Neutrophil (primary cell): Measurements from ENCODE around the gene ITPR1.

ENCODE experiments used
- H3K27ac ChIP-seq: fragments of 200-600 bp; sonication (generic); 2 replicates; pipeline ENCODE4 v1.5.1; 2016; ENCODE audit warnings: mild to moderate bottlenecking, moderate library complexity
- H3K27me3 ChIP-seq: fragments of 200-600 bp; sonication (generic); 2 replicates; pipeline ENCODE4 v1.6.0; 2016; ENCODE audit warnings: mild to moderate bottlenecking
- H3K36me3 ChIP-seq: fragments of 200-600 bp; sonication (generic); 2 replicates; pipeline ENCODE4 v1.5.1; 2017
- H3K4me1 ChIP-seq, 2 experiments: fragments of 200-600 bp in 1 of 2; sonication (generic) in 1 of 2; 1 replicate in 1 of 2; 2 replicates in 1 of 2; pipeline versions ENCODE4 v1.5.1 to v1.6.1; 2013 to 2016; ENCODE audit warnings: low read depth in 1 of 2, low read length in 1 of 2, mild to moderate bottlenecking in 1 of 2, moderate library complexity in 1 of 2; ENCODE audit not compliant: control insufficient read depth in 1 of 2, insufficient read depth in 1 of 2
- H3K4me3 ChIP-seq, 2 experiments: fragments of 200-600 bp in 1 of 2; sonication (generic) in 1 of 2; 1 replicate in 1 of 2; 2 replicates in 1 of 2; pipeline ENCODE4 v1.5.1; 2013 to 2016; ENCODE audit warnings: low read depth in 1 of 2, low read length in 1 of 2, mild to moderate bottlenecking in 1 of 2, moderate library complexity in 1 of 2
- H3K9me3 ChIP-seq: fragments of 200-600 bp; sonication (generic); 2 replicates; pipeline ENCODE4 v1.5.1; 2016
- TF ChIP-seq, protein P1 (sequence below): fragments of 200-600 bp; sonication (generic); IDR thresholded peaks from 2 replicates; pipeline ENCODE4 v1.5.1; 2016; ENCODE audit warnings: antibody characterized with exemption

The ITPR1 gene

DNA sequence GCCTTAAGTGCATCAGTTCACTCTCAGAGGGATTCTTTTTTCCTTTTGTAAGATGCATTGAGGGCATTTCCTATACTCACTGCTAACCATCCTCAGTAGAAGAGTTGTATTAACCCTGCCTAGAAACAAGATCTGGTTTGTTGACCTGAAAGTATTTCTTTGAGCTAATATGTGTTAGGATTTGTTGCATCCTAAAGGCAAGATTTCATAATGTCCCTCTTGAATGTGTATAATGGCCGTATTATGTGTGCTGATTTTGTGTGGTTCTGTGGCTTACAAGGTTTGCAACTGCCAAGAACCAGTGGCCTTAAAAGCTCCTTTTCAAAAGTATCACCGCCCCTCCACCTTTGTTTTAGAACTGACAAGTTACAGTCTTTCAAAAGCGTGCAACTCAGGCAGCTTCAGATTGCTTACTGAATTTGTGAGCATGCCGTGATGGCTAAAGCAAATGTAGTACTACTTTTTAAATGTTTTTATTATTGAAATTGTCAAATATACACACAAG is 304.1 kb downstream of the ITPR1 start:
- Histone ChIP-seq H3K36me3 (no peaks in the 10 kb centered on the region), H3K27me3 (no peaks in the 10 kb centered on the region), H3K9me3 (no peaks in the 10 kb centered on the region), H3K27ac (no peak overlapping the region), H3K4me3 (no peak overlapping the region), H3K4me1 (no peaks in the 10 kb centered on the region)
- TF ChIP-seq, protein P1, sequence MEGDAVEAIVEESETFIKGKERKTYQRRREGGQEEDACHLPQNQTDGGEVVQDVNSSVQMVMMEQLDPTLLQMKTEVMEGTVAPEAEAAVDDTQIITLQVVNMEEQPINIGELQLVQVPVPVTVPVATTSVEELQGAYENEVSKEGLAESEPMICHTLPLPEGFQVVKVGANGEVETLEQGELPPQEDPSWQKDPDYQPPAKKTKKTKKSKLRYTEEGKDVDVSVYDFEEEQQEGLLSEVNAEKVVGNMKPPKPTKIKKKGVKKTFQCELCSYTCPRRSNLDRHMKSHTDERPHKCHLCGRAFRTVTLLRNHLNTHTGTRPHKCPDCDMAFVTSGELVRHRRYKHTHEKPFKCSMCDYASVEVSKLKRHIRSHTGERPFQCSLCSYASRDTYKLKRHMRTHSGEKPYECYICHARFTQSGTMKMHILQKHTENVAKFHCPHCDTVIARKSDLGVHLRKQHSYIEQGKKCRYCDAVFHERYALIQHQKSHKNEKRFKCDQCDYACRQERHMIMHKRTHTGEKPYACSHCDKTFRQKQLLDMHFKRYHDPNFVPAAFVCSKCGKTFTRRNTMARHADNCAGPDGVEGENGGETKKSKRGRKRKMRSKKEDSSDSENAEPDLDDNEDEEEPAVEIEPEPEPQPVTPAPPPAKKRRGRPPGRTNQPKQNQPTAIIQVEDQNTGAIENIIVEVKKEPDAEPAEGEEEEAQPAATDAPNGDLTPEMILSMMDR = no peak

DNA sequence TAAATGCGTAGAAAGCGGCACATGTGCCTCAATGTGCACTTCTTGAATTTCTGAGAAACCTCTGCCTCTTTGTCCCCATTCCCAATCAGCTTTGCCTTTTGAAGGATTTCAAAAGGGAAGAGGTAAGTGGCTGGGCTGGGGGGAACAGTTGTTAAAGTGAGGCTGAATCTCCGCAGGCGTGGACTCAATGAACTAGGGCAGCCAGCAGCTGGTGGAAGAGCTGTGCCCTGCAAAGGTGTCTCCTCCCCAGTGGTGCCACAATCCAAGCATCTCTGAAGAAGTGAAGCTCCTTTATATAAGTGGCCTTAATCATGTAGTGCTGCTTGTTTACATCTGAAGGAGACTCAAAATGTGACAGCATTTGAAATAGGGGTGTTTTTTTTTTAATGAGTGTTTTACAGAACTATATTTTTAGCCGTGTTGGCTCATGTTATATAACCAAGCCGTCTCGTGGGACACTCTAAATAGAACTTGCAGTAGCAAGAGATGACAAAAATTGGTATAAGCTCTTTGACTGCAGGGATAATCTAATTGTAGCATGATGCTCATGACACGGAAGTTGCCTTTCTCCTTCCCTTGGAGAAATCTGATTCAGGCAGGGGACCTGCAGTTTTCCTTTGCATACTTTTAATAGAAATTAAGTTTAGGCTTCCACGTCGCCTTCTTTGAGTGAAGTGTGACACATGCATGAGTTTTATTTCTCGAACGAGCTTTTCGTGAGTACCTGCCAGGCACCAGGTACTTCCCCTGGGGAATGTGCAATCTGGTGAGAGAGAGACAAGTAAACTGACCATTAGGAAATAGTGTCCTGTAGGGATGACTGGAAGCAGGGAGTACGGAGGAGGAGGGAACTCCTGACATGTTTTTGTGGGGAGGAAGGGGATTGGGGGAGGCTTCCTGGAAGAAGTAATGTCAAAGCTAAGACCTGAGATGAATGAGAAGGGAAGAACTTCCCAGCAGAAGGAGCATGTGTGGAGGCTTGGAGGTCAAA is 306.4 kb downstream of the ITPR1 start:
- Histone ChIP-seq H3K9me3 (no peaks in the 10 kb centered on the region), H3K4me3 (no peak overlapping the region), H3K4me1 (no peaks in the 10 kb centered on the region), H3K27me3 (no peaks in the 10 kb centered on the region), H3K36me3 (no peaks in the 10 kb centered on the region), H3K27ac (no peak overlapping the region)
- TF ChIP-seq, protein P1 = no peak

DNA sequence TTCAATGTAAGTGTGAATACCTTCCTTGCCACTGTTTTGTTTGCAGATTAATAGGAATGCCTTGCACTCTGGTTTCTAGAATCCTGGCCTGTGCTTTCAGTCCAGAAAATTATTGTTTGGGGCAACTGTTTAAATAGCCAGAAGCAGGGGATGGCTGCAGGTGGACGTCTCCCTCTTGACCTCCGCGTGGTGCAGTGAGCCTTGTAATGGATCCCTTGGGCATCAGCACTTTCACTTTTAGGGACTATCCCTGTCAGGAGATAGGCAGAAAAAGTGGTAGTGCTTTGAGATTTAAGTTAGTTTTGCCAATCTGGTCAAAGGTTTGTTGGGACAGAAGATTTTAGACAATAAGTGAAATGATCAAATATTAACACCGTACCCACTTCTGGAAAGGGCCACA is 307.4 kb downstream of the ITPR1 start:
- TF ChIP-seq, protein P1 = no peak
- no peaks in the 10 kb centered on the region for H3K36me3 ChIP-seq
- H3K4me1 ChIP-seq = no peaks in the 10 kb centered on the region

DNA sequence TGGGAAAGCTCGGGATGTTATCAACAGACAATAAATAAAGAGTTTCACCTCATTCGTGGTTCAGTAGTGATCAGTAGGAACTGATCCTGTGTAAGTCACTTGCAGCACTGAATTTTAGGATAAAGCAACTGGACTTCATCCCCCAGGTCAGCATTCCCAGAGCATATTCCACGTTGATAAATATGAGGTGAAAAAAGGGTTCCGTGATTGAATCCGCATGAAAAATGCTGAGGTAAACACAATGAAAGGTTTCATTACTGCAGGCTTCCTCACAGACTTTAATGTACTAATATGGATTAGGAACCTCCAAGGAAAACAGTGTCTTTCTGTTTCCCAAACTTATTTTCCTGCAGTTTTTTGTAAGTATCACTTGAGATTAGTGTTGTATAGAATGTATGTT is 308.7 kb downstream of the ITPR1 start:
- no peaks in the 10 kb centered on the region for H3K27me3 ChIP-seq
- no peaks in the 10 kb centered on the region for H3K36me3 ChIP-seq
- no peaks in the 10 kb centered on the region for H3K4me1 ChIP-seq
- TF ChIP-seq, protein P1 = no peak
- no peaks in the 10 kb centered on the region for H3K9me3 ChIP-seq
- H3K4me3 ChIP-seq = no peak overlapping the region
- no peak overlapping the region for H3K27ac ChIP-seq

More for the DNA sequence above, 307.4 kb downstream of the ITPR1 start:
- H3K4me3 ChIP-seq = no peak overlapping the region
- no peaks in the 10 kb centered on the region for H3K9me3 ChIP-seq
- no peaks in the 10 kb centered on the region for H3K27me3 ChIP-seq
- H3K27ac ChIP-seq = no peak overlapping the region

DNA sequence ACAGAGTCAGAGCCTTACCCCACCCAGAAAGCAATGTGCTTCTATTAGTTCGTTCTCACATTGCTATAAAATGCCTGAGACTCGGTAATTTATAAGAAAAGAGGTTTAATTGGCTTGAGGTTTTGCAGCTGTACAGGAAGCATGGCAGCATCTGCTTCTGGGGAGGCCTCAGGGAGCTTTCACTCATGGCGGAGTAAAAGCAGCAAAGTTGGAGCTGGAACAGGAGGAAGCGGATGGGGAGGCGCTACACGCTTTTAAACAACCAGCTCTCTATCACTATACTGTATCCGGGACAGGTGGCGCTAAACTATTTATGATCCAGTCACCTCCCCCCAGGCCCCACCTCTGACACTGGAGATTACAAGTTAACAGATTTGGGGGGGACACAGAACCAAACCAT is 309.8 kb downstream of the ITPR1 start:
- no peaks in the 10 kb centered on the region for H3K4me1 ChIP-seq
- H3K4me3 ChIP-seq = no peak overlapping the region
- H3K9me3 ChIP-seq = no peaks in the 10 kb centered on the region
- no peaks in the 10 kb centered on the region for H3K36me3 ChIP-seq
- TF ChIP-seq, protein P1 = no peak
- H3K27ac ChIP-seq = no peak overlapping the region
- H3K27me3 ChIP-seq = no peaks in the 10 kb centered on the region
